ENCODE results near the gene CES2. TPM values are rescaled to one million over a fixed set of nuclear protein-coding genes. Genes with fewer than 3 reads are reported as not detected.
"Not testable (repeated sequence)": the region's sequence is repeated elsewhere in the genome, so short reads cannot be mapped to it uniquely, and the experiment has no call there.

CES2 gene
- total RNA-seq, 1 donor from 2014 or later, result 88.5 TPM

GRCh38 chr16:66894948-66895688, 40.2 kb upstream of the CES2 start:
- intact Hi-C loops (cut with micrococcal nuclease), result no loop called here
- TF ChIP-seq, protein P1, sequence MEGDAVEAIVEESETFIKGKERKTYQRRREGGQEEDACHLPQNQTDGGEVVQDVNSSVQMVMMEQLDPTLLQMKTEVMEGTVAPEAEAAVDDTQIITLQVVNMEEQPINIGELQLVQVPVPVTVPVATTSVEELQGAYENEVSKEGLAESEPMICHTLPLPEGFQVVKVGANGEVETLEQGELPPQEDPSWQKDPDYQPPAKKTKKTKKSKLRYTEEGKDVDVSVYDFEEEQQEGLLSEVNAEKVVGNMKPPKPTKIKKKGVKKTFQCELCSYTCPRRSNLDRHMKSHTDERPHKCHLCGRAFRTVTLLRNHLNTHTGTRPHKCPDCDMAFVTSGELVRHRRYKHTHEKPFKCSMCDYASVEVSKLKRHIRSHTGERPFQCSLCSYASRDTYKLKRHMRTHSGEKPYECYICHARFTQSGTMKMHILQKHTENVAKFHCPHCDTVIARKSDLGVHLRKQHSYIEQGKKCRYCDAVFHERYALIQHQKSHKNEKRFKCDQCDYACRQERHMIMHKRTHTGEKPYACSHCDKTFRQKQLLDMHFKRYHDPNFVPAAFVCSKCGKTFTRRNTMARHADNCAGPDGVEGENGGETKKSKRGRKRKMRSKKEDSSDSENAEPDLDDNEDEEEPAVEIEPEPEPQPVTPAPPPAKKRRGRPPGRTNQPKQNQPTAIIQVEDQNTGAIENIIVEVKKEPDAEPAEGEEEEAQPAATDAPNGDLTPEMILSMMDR (IDR thresholded peaks at IDR 0.05; ENCODE audit: borderline replicate concordance), result peak; percentile 89
- Histone ChIP-seq H3K9me3 (replicated peaks) (no peaks in the 10 kb centered on the region), H3K27ac (replicated peaks) (no peak overlapping the region), H3K4me3 (no peak overlapping the region), H3K4me1 (peaks cover 24% of the 10 kb centered on the region), H3K36me3 (no peaks in the 10 kb centered on the region), H3K27me3 (ENCODE audit: low read depth) (no peaks in the 10 kb centered on the region)
- DNase-seq, result peak; percentile 63

DNA sequence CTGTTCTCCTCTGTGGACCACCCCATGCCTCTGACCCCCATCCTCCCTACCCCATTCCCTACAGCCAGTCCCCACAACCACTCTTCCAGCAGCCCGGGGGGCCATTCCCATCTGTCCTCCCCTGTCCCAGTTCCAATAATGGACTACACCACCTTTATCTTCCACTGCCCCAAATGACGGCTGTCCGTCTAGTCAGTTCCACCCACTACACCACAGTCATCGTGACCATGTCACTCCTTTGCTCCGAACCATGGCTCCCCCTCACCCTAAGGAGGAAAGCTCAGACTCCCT, 39.7 kb upstream of the CES2 start:
- TF ChIP-seq, protein P1 (IDR thresholded peaks at IDR 0.05; ENCODE audit: borderline replicate concordance), result no peak
- intact Hi-C loops (cut with micrococcal nuclease), result no loop called here

DNA sequence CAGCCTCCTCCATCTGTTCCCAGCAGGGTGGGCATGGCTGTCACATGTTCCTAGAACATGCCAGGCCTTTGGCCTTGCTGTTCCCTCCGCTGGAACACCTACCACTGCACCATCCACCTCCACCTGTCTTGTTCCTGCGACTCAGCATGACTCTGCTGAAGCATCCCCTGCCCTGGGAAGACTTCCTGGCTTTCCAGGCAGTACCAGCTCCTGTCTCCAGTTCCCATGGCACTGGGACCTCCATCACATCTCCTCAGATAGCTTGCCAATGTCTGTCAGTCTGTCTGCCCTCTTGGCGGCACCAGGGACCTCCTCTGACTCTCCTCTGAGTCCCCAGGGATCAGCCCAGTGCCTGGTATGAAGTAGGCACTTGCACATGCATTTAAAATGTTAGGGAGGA, 39.3 kb upstream of the CES2 start:
- TF ChIP-seq, protein P1 (IDR thresholded peaks at IDR 0.05; ENCODE audit: borderline replicate concordance), result no peak
- Histone ChIP-seq H3K9me3 (replicated peaks) (no peaks in the 10 kb centered on the region), H3K36me3 (no peaks in the 10 kb centered on the region), H3K4me1 (peaks cover 33% of the 10 kb centered on the region), H3K27ac (replicated peaks) (no peak overlapping the region), H3K4me3 (no peak overlapping the region), H3K27me3 (ENCODE audit: low read depth) (no peaks in the 10 kb centered on the region)
- intact Hi-C loops (cut with micrococcal nuclease), result no loop called here
- DNase-seq, result no peak

More for the DNA sequence above, 39.7 kb upstream of the CES2 start:
- H3K9me3 ChIP-seq (replicated peaks), result no peaks in the 10 kb centered on the region
- no peaks in the 10 kb centered on the region for H3K27me3 ChIP-seq (ENCODE audit: low read depth)
- H3K27ac ChIP-seq (replicated peaks), result no peak overlapping the region
- no peak for DNase-seq
- H3K36me3 ChIP-seq, result no peaks in the 10 kb centered on the region
- H3K4me3 ChIP-seq, result no peak overlapping the region
- peaks cover 29% of the 10 kb centered on the region for H3K4me1 ChIP-seq

DNA sequence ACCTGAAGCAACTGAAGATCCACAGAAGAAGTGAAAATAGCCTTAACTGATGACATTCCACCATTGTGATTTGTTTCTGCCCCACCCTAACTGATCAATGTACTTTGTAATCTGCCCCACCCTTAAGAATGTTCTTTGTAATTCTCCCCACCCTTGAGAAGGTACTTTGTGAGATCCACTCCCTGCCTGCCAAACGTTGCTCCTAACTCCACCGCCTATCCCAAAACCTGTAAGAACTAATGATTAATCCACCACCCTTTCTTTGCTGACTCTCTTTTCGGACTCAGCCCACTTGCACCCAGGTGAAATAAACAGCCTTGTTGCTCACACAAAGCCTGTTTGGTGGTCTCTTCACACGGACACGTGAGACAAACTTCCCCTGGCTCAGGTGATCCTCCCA, 38.6 kb upstream of the CES2 start:
- intact Hi-C loops (cut with micrococcal nuclease), result not testable (repeated sequence)
- peaks cover 40% of the 10 kb centered on the region for H3K4me1 ChIP-seq

DNA sequence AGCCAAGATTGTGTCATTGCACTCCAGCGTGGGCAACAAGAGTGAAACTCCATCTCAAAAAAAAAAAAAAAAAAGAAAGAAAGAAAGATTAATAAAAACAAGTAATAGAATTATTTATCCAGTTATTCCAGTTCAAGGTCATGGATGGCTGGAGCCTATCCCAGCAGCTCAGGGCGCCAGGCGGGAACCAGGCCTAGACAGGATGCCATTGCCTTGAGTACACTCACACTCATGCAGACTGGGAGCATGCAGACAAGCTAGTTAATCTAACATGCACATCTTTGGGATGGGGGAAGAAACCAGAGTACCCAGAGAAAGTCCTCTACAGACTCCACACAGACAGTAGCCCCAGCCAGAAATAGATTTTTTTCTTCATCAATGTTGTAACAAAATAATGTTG, 37.1 kb upstream of the CES2 start:
- Histone ChIP-seq H3K27ac (replicated peaks) (peak overlapping the region; percentile 96), H3K4me3 (no peak overlapping the region), H3K36me3 (no peaks in the 10 kb centered on the region), H3K4me1 (peaks cover 49% of the 10 kb centered on the region), H3K9me3 (replicated peaks) (no peaks in the 10 kb centered on the region), H3K27me3 (ENCODE audit: low read depth) (no peaks in the 10 kb centered on the region)
- intact Hi-C loops (cut with micrococcal nuclease), result no loop called here
- TF ChIP-seq, protein P1 (IDR thresholded peaks at IDR 0.05; ENCODE audit: borderline replicate concordance), result no peak
- no peak for DNase-seq

More for the DNA sequence above, 38.6 kb upstream of the CES2 start:
- DNase-seq; H3K4me3 ChIP-seq; H3K36me3 ChIP-seq; H3K27me3 ChIP-seq (ENCODE audit: low read depth); H3K27ac ChIP-seq (replicated peaks); H3K9me3 ChIP-seq (replicated peaks): not testable (repeated sequence)

- Histone ChIP-seq H3K9me3 (replicated peaks) (no peaks in the 10 kb centered on the region), H3K27me3 (ENCODE audit: low read depth) (no peaks in the 10 kb centered on the region), H3K4me3 (no peak overlapping the region), H3K27ac (replicated peaks) (peak overlapping the region; percentile 96), H3K36me3 (no peaks in the 10 kb centered on the region), H3K4me1 (peaks cover 49% of the 10 kb centered on the region)
- intact Hi-C loops (cut with micrococcal nuclease), result no loop called here
- TF ChIP-seq, protein P1 (IDR thresholded peaks at IDR 0.05; ENCODE audit: borderline replicate concordance), result no peak
- no peak for DNase-seq
These were observed 36.4 kb upstream of the CES2 start for GRCh38 chr16:66898933-66899309.
